Activated naive CD4-positive, alpha-beta T cell treated with anti-CD3 and anti-CD28 coated beads, Interleukin-2, amount 50 U/mL, for 16 hours (primary cell): Measurements from ENCODE around the gene AP3B1.

Source experiments
- DNase-seq: peaks from one replicate; pipeline ENCODE4 v3.0.0-alpha.2; 2020

AP3B1 gene

GRCh38 chr5:78000191-78000590 lies 294.3 kb downstream of the AP3B1 start:
- DNase-seq: no peak

- no peak for DNase-seq
Observed at GRCh38 chr5:77999399-77999798, 295.1 kb downstream of the AP3B1 start.

- no peak for DNase-seq
Observed at GRCh38 chr5:77996943-77997342, 297.6 kb downstream of the AP3B1 start.

GRCh38 chr5:77995793-77996409 lies 298.6 kb downstream of the AP3B1 start:
- DNase-seq: no peak

GRCh38 chr5:77994943-77995342 lies 299.6 kb downstream of the AP3B1 start:
- DNase-seq: no peak

GRCh38 chr5:77993855-77994318 lies 300.6 kb downstream of the AP3B1 start:
- no peak for DNase-seq

- no peak for DNase-seq
Observed at GRCh38 chr5:77993141-77993854, 301.2 kb downstream of the AP3B1 start.

- DNase-seq: no peak
Observed at GRCh38 chr5:77991084-77991483, 303.4 kb downstream of the AP3B1 start.

- DNase-seq: no peak
Observed at GRCh38 chr5:77990020-77990419, 304.5 kb downstream of the AP3B1 start.

- DNase-seq: no peak
Observed at GRCh38 chr5:77987988-77988387, 306.5 kb downstream of the AP3B1 start.

GRCh38 chr5:77987331-77987730 lies 307.2 kb downstream of the AP3B1 start:
- no peak for DNase-seq

GRCh38 chr5:77986261-77986660 lies 308.2 kb downstream of the AP3B1 start:
- DNase-seq: no peak

- DNase-seq: no peak
Observed at GRCh38 chr5:77985247-77985646, 309.3 kb downstream of the AP3B1 start.

- DNase-seq: no peak
Observed at GRCh38 chr5:77984587-77984986, 309.9 kb downstream of the AP3B1 start.

- no peak for DNase-seq
Observed at GRCh38 chr5:77983482-77984199, 310.9 kb downstream of the AP3B1 start.

GRCh38 chr5:77981820-77982219 lies 312.7 kb downstream of the AP3B1 start:
- DNase-seq: no peak

GRCh38 chr5:77974576-77974975 lies 319.9 kb downstream of the AP3B1 start:
- DNase-seq: no peak

- no peak for DNase-seq
Observed at GRCh38 chr5:77973253-77973609, 321.3 kb downstream of the AP3B1 start.

- DNase-seq: peak; percentile 31
Observed at GRCh38 chr5:77972469-77973252, 321.8 kb downstream of the AP3B1 start.

- DNase-seq: no peak
Observed at GRCh38 chr5:77971776-77972468, 322.6 kb downstream of the AP3B1 start.

- DNase-seq: no peak
Observed at GRCh38 chr5:77970891-77971290, 323.6 kb downstream of the AP3B1 start.

GRCh38 chr5:77963795-77964194 lies 330.7 kb downstream of the AP3B1 start:
- no peak for DNase-seq
